GM21825 (cell line): ENCODE data around the gene TBC1D5.

Source experiments
- ATAC-seq: cut with Tn5 transposase; IDR thresholded peaks from one replicate; pipeline ENCODE4 v1.9.1; 2021; ENCODE audit warnings: mild to moderate bottlenecking, moderate library complexity; ENCODE audit not compliant: unreplicated experiment

TBC1D5 gene

DNA sequence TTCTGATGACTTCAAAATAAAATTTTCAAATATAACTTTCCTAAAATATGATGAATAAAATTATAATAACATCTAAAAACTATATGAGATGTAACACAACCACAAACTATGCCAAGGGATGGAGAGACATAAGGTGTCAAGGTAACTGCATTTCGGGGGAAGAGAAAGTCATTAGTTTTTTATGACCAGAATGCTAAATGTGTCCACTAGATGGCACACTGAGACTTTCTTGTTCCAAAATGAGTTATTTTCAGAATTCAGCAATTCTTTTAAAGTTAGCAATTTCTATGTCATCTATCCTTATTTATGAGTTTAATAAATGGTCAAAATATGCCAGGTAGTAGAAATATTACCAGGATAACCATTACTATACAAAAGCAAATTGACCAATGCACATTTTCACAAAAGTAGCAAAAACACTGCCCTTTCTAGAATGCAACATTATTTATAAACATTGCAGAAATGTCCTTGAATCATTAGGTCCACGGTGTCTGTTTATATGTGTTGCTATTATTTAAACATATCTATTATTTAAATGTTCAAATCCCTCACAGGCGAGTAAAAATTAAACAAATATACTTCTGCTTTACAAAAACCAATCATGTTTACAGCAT is 483.5 kb downstream of the TBC1D5 start:
- ATAC-seq = no peak

- no peak for ATAC-seq
Observed at GRCh38 chr3:17257269-17257668, 485.2 kb downstream of the TBC1D5 start.

DNA sequence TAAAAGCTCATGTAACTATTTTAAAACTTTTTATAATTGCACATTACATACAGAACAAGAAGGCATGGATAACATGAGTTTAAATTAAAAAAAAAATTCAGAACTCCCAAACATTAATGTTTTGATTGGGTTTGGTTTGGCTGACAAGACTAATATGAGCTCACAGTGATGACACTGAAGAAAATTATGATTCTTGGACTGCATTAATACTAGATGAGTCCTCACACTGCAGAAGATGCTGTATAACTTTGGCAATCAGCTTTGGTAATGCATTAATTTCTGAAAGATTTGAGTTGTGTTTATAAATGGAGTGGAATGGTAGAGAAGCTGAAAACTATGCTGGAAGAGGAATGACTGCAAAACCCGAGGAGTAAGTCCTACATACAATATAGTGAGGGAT is 498.8 kb downstream of the TBC1D5 start:
- no peak for ATAC-seq

- no peak for ATAC-seq
Observed at GRCh38 chr3:17239417-17239816, 503.0 kb downstream of the TBC1D5 start.

- ATAC-seq = no peak
Observed at GRCh38 chr3:17238023-17238422, 504.4 kb downstream of the TBC1D5 start.

- ATAC-seq = no peak
Observed at GRCh38 chr3:17235310-17235709, 507.1 kb downstream of the TBC1D5 start.

GRCh38 chr3:17234382-17234781 is 508.0 kb downstream of the TBC1D5 start:
- ATAC-seq = no peak

- peak; percentile 79 for ATAC-seq
Observed at GRCh38 chr3:17233398-17233800, 509.0 kb downstream of the TBC1D5 start.

GRCh38 chr3:17232442-17232841 is 510.0 kb downstream of the TBC1D5 start:
- ATAC-seq = no peak

DNA sequence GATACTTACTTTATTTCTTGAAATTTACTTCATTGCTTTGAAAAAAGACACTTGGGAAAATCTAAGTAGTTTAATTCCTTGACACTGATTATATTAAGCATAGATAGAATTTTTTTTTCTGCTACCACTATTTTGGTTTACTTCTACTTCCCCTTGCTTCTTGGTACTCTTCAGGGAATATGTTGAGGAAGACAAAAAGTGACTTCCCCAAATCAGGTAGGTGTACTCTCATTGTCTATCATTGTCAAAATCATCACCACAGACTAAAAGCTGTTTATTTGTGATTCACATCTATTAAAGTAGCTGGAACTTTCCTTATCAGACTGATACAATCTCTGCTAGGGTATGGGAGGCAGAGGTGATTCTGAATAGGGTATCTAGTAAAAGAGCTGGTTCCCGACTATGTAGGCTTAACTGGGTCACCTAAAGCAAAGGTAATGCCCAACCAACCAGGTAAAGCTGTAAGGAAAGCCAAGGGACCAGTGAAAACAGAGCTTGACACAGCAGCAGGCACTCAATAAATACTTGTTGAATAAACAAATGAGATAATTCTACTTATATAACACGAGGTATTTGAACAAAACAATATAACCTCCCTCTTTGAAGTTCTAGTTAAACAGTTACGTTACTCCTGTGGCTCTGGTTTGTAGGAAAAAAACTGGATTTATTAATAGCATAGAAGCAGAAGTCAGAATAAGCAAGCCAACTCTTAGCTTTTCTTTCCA is 510.7 kb downstream of the TBC1D5 start:
- ATAC-seq = no peak

DNA sequence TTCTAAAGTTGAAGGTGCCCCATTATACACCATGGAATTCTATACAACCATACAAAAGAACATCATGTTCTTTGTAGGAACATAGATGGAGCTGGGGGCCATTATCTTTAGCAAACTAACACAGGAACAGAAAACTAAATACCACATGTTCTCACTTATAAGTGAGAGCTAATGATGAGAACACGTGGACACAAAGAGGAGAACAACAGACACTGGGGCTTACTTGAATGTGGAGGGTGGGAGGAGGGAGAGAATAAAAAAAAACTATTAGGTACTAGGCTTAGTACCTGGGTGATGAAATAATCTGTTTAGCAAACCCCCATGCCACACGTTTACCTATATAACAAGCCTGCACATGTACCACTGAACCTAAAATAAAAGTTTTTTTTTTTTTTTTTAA is 515.0 kb downstream of the TBC1D5 start:
- ATAC-seq = no peak

- ATAC-seq = no peak
Observed at GRCh38 chr3:17221529-17221928, 520.9 kb downstream of the TBC1D5 start.

- no peak for ATAC-seq
Observed at GRCh38 chr3:17219593-17219992, 522.8 kb downstream of the TBC1D5 start.

DNA sequence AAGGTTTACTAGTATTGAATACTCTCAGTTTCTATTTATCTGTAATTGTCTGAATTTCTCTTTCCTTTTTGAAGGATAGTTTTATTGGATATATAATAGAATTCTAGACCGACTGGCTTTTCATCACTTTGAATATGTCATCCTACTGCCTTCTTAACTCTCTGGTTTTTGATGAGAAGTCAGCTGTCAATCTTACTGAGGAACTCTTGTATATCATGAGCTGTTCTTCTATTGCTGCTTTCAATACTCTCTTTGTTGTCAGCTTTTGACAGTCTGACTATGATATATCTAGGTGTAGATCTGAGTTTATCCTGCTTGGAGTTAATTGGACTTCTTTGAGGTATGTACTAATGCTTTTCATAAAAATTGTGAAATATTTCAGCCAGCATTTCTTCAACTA is 523.8 kb downstream of the TBC1D5 start:
- ATAC-seq = no peak

DNA sequence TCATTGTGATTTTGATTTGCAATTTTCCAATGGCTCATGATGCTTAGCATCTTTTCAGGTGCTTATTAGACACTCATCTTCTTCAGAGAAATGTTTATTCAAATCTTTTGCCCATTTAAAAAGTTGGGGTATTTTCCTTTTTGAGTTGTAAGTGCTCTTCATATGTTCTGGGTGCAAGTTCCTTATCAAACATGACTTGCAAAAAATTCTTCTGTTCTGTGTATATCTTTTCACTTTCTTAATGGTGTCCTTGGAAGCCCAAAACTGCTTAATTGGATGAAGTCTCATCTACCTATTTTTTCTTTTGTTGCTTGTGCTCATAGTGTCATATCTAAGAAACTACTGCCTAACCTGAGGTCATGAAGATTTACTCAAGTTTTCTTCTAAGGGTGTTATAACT is 524.8 kb downstream of the TBC1D5 start:
- ATAC-seq = no peak

DNA sequence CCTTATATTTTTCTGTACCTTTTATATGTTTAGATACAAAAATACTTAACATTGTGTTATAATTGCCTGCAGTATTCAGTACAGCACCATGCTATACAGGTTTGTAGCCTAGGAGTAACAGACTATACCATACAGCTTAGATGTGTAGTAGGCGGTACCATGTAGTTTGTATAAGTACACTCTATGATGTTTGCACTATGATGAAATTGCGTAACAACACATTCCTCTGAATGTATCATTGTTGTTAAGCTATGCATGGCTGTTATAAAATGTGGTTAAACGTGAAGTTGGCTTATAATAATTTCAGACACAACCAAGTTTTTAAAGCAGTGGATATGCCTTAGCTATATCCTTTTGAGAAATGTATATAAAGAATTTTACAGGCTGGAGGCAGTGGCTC is 529.3 kb downstream of the TBC1D5 start:
- ATAC-seq = no peak

- ATAC-seq = no peak
Observed at GRCh38 chr3:17207979-17208378, 534.5 kb downstream of the TBC1D5 start.

- ATAC-seq = no peak
Observed at GRCh38 chr3:17207019-17207418, 535.4 kb downstream of the TBC1D5 start.

DNA sequence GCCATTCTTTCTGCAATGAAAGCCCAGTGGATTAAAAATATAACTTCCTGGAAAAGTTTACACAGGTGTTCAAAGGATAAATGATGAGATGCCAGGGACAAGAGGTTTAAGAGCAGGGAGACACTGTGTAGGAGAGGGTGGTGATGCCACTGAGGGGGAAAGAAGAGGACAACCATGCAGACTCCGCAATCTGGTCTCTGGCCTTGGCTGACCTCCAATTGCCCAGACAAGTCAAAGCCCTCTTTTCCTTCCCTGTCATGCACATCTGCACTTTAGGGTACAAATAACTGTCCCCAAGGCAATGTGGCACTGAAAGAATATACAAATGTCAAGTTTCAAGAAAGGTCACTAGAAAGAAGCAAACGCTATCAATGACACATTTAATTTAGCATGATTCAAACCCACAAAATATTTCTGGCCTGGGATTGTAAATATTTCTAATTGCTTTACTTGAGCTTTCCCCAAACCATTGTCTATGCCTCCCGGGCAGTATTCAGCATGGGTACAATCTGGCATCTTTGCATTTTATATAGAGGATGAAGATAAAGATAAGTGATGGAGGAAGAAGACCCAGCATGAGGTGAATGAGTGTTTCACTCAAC is 538.3 kb downstream of the TBC1D5 start:
- ATAC-seq = no peak

DNA sequence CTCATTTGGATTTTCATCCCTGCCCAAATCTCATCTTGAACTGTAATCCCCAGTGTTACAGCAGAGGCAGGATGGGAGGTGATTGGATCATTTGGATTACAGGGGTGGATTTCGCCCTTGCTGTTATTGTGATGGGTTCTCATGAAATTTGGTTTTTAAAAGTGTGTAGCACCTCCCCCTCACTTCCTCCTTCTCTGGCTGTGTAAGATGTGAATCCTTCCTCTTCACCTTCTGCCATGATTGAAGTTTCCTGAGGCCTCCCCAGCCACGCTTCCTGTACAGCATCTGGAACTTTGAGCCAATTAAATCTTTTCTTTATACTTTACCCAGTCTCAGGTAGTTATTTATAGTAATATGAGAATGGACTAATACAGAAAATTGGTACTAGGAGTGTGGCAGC is 540.9 kb downstream of the TBC1D5 start:
- ATAC-seq = no peak

DNA sequence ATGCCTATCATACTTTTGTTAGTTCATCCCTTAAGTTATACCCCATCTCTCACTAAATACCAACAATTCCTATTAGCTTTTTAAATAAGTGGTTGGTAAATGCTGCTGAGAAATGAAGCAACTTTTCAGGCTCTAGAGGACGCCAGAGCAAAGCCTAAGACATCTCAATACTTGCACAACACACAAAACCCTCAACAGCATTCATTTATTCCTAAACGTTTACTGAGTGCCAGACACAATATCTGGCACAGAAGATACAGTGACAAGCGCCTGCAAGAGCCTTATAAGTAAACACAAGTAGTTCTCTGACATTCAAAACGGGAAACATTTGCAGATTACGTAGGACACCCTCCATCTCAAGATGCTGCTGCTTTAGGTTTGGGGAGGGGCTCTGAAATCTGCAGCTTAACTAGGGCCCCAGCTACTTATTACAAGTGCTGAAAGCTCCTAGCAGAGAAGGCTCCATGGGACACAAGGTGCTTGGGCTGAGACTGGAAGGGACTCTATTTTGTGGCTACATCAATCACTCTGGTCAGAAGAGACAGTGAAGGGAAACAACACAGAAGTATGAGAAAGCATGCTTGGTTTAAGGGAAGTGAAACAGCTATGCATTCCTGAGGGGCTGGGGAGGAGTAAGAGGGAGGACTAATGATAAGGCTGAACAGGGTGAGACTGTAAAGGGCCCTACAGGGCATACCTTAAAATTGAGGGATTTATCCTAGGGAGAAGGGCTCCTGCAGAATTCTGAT is 546.4 kb downstream of the TBC1D5 start:
- ATAC-seq = peak; percentile 86

DNA sequence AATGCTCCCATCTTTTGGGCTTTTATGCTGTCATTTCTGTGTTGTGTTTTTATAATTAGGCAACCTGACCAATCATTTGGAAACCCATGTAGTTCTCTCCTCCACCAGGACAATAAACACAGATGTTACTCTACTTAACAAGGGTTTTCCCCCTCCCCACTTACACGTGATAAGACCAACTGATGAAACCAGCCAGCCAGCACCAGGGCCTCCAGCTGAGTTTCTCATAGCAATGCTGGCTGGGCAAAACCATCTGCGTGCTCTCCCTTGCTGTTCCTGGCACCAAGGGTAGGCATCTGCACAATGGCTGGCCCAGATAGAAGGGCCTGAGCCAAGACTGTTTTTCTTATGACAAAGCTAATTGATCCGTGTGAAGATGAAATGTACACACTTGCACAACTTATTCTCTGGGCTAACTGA is 547.2 kb downstream of the TBC1D5 start:
- peak; percentile 86 for ATAC-seq
